ENCODE data around the gene RWDD1.
A peak's percentile ranks its signal among the peaks of the same experiment; 100 is the strongest.

Gene RWDD1, protein sequence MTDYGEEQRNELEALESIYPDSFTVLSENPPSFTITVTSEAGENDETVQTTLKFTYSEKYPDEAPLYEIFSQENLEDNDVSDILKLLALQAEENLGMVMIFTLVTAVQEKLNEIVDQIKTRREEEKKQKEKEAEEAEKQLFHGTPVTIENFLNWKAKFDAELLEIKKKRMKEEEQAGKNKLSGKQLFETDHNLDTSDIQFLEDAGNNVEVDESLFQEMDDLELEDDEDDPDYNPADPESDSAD

GRCh38 chr6:116570856-116571682 lies at the start of gene RWDD1:
TSS of gene RWDD1 (plus strand) at chr6:116571504. CDS start at chr6:116571583, 79 bp downstream.
- DNase-seq (ENCODE audit: low read depth) = peak; percentile 98

- DNase-seq (ENCODE audit: low read depth) = no peak
Observed at GRCh38 chr6:116522896-116523295, 48.4 kb upstream of the RWDD1 start.

DNA sequence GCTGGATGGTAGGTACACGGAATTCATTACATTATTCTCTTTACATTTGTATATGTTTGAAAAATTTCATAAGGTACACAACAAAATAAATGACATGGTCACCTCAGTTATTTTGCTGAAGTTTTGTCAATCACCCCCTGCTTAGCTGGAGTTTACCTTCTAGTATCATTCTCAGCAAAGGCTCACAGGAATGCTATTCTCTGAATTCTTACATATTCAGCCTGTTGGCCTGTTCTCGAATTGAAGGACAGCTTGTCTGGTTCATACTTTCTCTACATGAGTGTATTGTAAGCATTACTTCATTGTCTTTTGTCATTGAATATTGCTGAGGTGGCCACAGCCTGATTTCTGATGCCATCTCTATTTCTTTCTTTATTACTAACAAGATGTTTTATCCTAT lies 47.1 kb upstream of the RWDD1 start:
- no peak for DNase-seq (ENCODE audit: low read depth)

DNA sequence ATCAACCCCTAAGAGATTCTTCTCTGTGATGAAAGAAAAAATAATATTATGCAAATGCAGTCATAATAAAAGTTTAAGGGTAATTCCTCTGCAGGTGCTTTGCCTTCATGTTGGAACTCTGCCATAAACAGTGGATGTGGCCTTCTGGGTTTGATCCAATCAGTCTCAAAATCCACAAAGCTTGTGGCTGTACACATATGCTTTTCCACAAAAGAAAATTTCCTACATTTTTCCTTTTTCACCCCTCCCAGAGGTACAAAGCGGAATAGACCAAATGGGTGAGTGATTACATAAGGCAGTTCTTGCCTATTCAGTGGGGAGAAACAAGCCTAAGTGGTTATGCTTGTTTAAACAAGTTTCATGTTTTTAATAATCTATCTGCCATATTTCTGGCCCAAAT lies 43.2 kb upstream of the RWDD1 start:
- no peak for DNase-seq (ENCODE audit: low read depth)

- no peak for DNase-seq (ENCODE audit: low read depth)
Observed at GRCh38 chr6:116528780-116529179, 42.5 kb upstream of the RWDD1 start.

- no peak for DNase-seq (ENCODE audit: low read depth)
Observed at GRCh38 chr6:116529466-116530290, 41.6 kb upstream of the RWDD1 start.

- no peak for DNase-seq (ENCODE audit: low read depth)
Observed at GRCh38 chr6:116530436-116530835, 40.9 kb upstream of the RWDD1 start.

DNA sequence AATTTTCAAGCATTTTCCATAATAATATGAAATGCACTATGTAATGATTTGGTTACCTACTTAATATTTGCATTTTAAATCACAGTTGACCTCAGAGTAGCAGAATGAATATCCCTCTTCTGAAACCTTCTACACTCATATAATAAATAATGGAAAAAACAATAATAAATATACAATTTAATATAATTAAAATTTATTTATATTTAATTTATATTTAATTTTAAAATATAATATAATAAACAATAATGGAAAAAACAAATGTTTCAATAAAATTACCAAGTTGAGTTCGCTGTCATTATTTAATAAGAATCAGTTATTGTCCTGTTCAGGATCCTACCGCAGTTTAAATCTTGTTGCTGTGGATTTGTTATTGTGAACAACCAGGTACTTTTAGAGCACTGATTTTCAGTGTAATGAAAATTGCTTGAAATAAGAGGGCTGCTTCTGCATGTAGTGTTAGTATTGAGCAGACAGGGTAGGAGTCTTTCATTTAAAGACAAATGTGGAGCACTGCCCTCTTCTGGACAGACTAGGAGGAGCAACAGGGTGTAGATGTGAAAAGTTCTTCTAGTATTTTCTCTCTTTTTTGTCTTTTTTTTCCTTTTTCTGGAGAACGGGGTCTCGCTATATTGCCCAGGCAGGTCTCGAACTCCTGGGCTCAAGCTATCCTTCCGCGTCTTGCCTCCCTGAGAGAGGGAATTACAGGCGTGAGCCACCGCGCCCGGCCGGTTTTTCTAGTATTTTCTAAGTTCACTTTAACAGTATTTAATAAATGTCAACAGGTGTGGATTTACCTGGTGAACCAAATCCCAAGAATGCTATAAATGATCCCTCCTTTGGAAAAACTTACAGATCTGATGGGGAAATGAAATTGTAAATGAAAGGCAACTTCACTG lies 39.4 kb upstream of the RWDD1 start:
- DNase-seq (ENCODE audit: low read depth) = peak; percentile 37

DNA sequence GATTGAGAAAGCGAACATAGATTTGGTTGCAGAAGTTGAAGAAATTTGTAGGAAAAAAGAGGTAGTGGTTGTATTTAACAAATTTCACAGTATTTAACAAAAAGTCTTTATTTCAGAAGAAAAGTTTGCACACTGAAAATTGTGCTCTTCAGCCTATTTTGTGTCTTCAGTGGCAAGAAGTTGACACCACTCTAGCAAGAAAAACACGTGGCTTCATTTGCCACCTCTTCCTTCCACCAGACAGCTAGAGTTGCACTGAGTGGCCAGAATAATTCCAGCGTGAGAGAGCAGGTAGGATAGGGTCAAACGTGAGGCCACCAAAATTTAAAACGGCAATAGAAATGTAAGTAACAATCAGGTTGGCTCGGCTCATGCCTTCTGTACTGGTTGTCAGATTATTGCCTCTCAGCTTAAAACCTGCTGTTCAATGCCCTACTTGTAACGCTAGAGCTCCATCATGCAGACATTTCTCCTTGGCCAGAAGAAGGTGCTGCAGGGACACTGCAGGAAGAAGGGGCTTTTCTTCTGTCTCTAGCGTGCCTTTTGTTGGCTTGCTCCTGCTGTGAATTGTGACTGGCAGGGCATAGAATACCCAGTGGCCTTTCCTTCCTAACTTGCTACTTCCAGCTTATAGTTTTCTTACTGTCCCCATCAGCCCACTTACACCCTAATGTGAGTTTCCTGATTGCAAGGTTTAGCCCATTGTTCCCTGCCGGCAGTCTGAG lies 37.9 kb upstream of the RWDD1 start:
- DNase-seq (ENCODE audit: low read depth) = no peak

DNA sequence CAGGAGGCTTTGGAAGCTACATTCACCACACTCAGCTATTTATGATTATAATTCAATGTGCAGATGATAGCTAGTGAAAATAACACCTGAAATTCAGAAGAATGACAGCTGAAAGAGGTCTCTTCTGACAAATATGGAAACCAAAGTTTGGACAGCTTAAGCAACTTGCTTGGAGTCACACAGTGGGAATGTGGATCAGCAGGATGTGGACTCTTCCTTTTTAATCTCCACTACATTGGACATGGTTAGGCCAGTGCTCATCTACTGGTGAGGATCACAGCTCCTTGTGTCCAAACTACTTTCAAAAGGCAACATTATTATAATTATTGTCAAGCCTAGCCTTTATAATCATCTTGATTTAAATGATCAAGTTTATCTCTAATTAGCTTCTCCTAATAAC lies 36.2 kb upstream of the RWDD1 start:
- no peak for DNase-seq (ENCODE audit: low read depth)

GRCh38 chr6:116536216-116536621 lies 35.1 kb upstream of the RWDD1 start:
- DNase-seq (ENCODE audit: low read depth) = no peak

GRCh38 chr6:116542426-116542825 lies 28.9 kb upstream of the RWDD1 start:
- DNase-seq (ENCODE audit: low read depth) = no peak

DNA sequence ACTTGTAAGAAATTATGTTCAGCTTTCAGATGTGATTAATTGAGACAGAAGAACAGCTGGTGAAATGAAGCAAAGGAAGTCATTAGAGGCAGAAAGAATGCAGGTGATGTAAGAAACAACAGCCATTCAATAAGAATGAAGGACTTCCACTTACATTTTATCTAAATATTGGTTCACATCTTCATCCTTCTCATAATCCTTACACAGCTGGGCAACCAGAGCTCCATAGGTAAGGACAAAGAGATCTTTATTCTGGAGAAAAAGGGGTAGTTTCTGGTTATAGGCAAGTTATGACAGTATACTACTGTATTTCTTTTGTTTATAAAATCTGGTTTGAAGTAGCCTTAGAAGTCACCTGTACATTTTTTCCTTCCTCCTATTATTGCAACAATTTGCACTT lies 28.2 kb upstream of the RWDD1 start:
- DNase-seq (ENCODE audit: low read depth) = no peak

DNA sequence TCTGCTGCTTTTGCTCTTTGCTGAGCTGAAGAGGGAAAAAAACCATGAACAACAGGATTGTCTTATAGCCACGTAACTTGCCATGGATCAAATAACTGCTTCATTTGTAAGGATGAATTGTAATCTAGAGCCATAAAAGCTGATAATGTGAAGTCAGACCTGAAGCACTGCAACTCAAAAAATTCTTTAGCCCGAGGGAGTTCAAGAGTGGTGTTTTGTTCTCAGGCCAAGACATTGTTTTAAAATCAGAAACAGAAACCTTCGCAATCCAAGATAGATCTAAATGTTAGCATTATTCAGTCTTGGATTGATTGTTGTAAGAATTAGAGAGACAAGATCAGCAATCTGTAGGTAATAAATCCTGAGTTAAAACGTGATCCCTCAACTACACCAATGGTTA lies 25.7 kb upstream of the RWDD1 start, which contains the start of gene TRAPPC3L:
Gene TRAPPC3L, minus strand, starts transcription at position 34 of the 400 bp plus-strand sequence. CDS start 170 bp downstream, outside the sequence.
- no peak for DNase-seq (ENCODE audit: low read depth)

DNA sequence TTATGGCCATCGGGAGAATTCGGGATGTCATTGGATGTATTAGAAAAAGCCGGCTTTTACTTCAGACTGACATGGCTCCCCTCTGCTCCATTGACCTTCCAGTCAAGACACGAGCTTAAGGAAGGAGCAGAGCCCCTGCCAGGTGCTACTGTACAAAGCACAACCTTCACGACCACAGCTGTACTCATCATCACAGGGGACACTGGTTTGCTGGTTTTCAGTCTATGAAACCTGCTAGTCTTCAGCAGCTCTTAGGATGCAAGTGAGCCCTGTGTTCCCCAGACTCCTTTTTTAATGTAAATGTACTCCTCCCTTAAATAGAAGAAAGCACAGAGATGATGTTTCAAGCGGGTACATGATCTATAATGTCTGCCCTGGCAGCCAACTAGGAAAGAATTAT lies 23.9 kb upstream of the RWDD1 start:
- DNase-seq (ENCODE audit: low read depth) = no peak

DNA sequence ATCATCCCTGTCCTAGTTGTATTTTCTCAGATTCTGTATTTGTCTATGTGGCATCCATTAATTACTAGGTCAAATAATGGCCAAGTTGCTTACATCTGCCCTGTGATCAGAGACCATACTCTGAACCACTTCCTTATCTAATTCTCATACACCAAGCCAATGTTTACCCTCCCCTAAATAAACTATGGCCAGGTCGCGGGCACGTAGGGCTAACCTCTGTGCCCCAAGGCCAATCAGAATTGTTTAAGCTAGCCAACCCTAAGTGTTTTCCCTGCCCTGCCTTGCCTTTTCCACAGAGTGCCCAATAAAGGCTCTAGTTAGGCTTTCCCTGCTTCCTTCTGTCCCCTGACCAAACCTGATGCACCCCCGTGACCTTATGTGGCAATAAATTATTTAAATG lies 20.5 kb upstream of the RWDD1 start:
- DNase-seq (ENCODE audit: low read depth) = no peak

- DNase-seq (ENCODE audit: low read depth) = no peak
Observed at GRCh38 chr6:116553451-116553850, 17.9 kb upstream of the RWDD1 start, which contains the start of gene CALHM4. TSS of gene CALHM4 (plus strand) at chr6:116553751. CDS start at chr6:116553794, 43 bp downstream.

DNA sequence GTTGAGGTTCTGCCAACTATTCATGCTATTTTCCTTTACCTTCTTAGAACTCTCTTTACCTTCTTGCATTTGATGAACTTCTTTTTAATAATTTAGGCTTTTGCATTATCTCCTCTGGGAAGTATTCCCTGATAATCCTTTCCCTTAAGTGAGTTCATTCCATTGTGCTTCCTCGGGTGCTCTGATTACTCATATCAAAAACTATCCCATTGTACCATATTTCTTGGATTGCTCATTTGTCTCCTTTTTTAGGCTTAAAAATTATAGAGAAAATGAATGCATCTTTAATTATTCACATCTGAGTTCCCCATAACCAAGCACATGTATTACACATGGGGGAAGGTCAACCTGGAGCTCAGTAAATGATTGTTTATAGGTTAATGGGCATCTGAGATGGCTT lies 15.2 kb upstream of the RWDD1 start:
- no peak for DNase-seq (ENCODE audit: low read depth)

DNA sequence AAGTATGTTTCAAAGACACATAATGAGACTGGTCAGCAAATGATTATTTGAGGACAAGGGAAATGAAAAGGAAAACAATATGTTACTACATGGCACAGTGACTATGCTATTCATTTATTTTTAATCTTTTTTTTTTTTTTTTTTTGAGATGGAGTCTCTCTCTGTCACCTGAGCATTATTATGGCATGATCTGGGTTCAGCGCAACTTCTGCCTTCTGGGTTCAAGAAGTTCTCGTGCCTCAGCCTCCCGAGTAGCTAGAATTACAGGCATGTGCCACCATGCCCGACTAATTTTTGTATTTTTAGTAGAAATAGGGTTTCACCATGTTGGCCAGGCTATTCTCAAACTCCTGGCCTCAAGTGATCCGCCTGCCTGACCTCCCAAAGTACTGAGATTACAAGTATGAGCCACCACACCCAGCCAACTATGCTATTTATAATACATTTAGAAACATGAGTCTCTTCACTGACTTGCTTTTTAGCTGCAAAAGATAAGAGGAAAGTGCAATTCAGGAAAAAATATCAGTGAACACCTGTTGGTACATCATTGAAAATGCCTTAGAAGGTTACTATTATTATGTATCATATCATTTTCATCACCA lies 14.4 kb upstream of the RWDD1 start:
- no peak for DNase-seq (ENCODE audit: low read depth)

- no peak for DNase-seq (ENCODE audit: low read depth)
Observed at GRCh38 chr6:116557893-116558292, 13.4 kb upstream of the RWDD1 start.

Data from stimulated activated CD8-positive, alpha-beta memory T cell treated with anti-CD3 and anti-CD28 coated beads, Interleukin-4, amount 100 ng/mL, for 24 hours (primary cell).